ENCODE results near the gene TPK1.

DNA sequence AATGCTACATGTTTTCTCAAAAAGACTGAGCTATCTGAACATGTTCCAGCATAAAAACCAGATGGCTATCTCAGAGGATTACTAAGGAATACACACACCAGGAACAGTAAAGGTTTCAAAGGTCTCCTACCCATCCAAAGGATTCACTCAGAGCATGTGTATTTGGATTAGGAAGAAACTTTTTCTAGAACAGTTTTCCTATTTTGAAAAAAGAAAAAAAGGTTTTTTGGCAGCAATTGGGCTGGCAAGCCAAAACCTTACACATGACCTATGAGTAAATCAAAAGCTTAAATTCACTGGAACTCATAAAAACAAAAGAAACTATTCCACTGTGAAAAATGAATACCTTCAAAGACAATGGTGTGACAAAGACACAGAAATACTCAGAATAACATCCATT is 9.6 kb downstream of the TPK1 start:
- TF ChIP-seq GATA2 (IDR thresholded peaks at IDR 0.05; ENCODE audit: low read depth, low read length) (no peak), GATA3 (IDR thresholded peaks at IDR 0.05; ENCODE audit: low read depth, low read length) (no peak)
